Measurements from ENCODE around the gene XRCC4. TPM values are rescaled to one million over a fixed set of nuclear protein-coding genes. Genes with fewer than 3 reads are reported as not detected.

Gene XRCC4
- total and polyA plus RNA-seq, 2 of the 8 experiments (the other 6 are each of a cell fraction or from before 2014, with no cell fraction given): 3.0 to 8.3 TPM

DNA sequence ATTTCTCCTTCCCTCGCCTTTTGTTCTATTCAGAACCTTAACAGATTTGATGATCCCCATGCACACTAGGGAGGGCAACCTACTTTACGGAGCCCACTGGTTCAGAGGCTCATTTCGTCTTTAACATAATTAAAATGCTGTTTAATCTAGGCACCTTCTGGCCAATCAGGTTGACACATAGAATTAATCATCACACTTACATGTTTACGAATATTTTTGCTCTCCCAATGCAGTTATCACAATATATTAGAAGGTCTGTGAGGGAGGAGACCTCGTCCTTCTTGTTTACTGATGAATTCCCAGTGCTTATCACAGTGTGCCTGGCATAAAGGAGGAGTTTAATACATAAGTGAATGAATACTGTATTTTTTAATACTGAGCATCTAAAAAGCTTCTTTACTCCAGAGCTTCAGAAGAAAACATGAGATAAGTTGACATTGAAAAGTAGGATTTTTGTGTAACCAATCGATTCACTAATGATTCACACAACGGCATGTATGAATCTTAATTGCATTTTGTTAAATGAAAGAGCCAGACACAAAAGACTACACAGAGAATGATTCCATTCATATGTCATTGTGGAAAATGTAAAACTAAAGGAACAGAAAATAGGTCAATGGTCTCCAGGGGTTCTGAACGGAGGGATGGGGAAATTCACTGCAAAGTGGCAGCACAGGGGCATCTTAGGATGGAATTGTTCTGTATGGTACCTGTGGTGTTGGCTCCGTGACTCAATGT is 315.6 kb downstream of the XRCC4 start:
- no peak overlapping the region for H2BK5ac ChIP-seq (ENCODE audit: low read depth, low read length)
- FAIRE-seq (no peak), DNase-seq (ENCODE audit: low read depth in 1 of 2, low spot score in 2 of 2) (no peak)
- no peak overlapping the region for H3K4ac ChIP-seq (replicated peaks; ENCODE audit: insufficient read length, low read depth, low read length)
- no peak overlapping the region; the same call in 1 of the 2 replicates for H3K27ac ChIP-seq (ENCODE audit: low read depth, low read length)
- H3K4me3 ChIP-seq (ENCODE audit: extremely low read depth in 1 of 4, insufficient read depth in 2 of 4, low read depth in 3 of 4, low read length in 4 of 4): no peak overlapping the region
- H4K8ac ChIP-seq (ENCODE audit: extremely low read depth, insufficient read depth, low read length): no peak overlapping the region
- no peaks in the 10 kb centered on the region for H3K27me3 ChIP-seq (replicated peaks in 1 of 4; ENCODE audit: control insufficient read depth in 3 of 4, extremely low read depth in 1 of 4, insufficient read depth in 3 of 4, low read length in 3 of 4)
- no peak overlapping the region for H2BK120ac ChIP-seq (replicated peaks; ENCODE audit: low read depth, low read length)
- no peak overlapping the region for H4K5ac ChIP-seq (ENCODE audit: insufficient read length, low read depth, low read length)
- H2BK12ac ChIP-seq (ENCODE audit: low read depth, low read length): no peak overlapping the region
- no peaks in the 10 kb centered on the region for H3K9me3 ChIP-seq (ENCODE audit: insufficient read depth in 2 of 2, low read depth in 1 of 2, low read length in 1 of 2)
- no peak overlapping the region for H3K56ac ChIP-seq (replicated peaks; ENCODE audit: insufficient read length, low read depth, low read length)
- no peak overlapping the region for H2BK15ac ChIP-seq (ENCODE audit: low read length)
- H3K23ac ChIP-seq (ENCODE audit: insufficient read length): no peak overlapping the region
- no peak overlapping the region for H2AFZ ChIP-seq (ENCODE audit: low read length)
- H3K18ac ChIP-seq (ENCODE audit: extremely low read depth, low read length): no peak overlapping the region
- no peak overlapping the region for H3K9ac ChIP-seq (replicated peaks in 1 of 4; ENCODE audit: extremely low read depth in 1 of 4, low read depth in 3 of 4, low read length in 3 of 4)
- TF ChIP-seq MAX (IDR thresholded peaks at IDR 0.05): no peak
- no peak for TF ChIP-seq POLR2AphosphoS5 (IDR thresholded peaks at IDR 0.05; ENCODE audit: low read depth, low read length)
- no peak for TF ChIP-seq GTF2F1 (IDR thresholded peaks at IDR 0.05; ENCODE audit: borderline replicate concordance, low read depth, low read length)
- TF ChIP-seq KDM1A (IDR thresholded peaks at IDR 0.05; ENCODE audit: borderline replicate concordance, low read length): no peak
- TF ChIP-seq RXRA (IDR thresholded peaks at IDR 0.05; ENCODE audit: insufficient read depth, low read depth, low read length): no peak
- no peak for TF ChIP-seq GABPA (IDR thresholded peaks at IDR 0.05; ENCODE audit: borderline replicate concordance, insufficient read depth, low read length)
- TF ChIP-seq ATF2 (IDR thresholded peaks at IDR 0.05; ENCODE audit: low read length): no peak
- no peak for TF ChIP-seq TAF1 (IDR thresholded peaks at IDR 0.05; ENCODE audit: low read depth, low read length)
- no peak overlapping the region for H3K4me2 ChIP-seq (ENCODE audit: insufficient read depth in 1 of 2, low read depth in 2 of 2, low read length in 2 of 2)
- no peaks in the 10 kb centered on the region for H3K36me3 ChIP-seq (ENCODE audit: control insufficient read depth in 2 of 4, insufficient read depth in 4 of 4, low read length in 3 of 4)
- H2AK5ac ChIP-seq (ENCODE audit: low read depth, low read length): no peak overlapping the region
- no peak overlapping the region for H4K91ac ChIP-seq (replicated peaks; ENCODE audit: insufficient read length, low read length)
- no peak overlapping the region for H3K14ac ChIP-seq (ENCODE audit: insufficient read length)
- no peaks in the 10 kb centered on the region for H3K4me1 ChIP-seq (replicated peaks in 1 of 4; ENCODE audit: control insufficient read depth in 3 of 4, insufficient read depth in 4 of 4, low read length in 3 of 4)
- H3K79me1 ChIP-seq (ENCODE audit: low read depth, low read length): no peaks in the 10 kb centered on the region
- H3K23me2 ChIP-seq (ENCODE audit: low read depth, low read length): no peaks in the 10 kb centered on the region
- ChIA-PET CTCF (ENCODE audit: partially characterized antibody) (no interaction called here), POLR2A (ENCODE audit: partially characterized antibody) (no interaction called here)
- no peaks in the 10 kb centered on the region for H4K20me1 ChIP-seq (replicated peaks in 1 of 2; ENCODE audit: control insufficient read depth in 1 of 2, insufficient read depth in 2 of 2, low read length in 2 of 2)
- WGBS, 2 experiments (ENCODE audit: extremely low coverage in 1 of 2, insufficient coverage in 1 of 2, insufficient read length in 1 of 2, insufficient replicate concordance in 2 of 2, low coverage in 1 of 2, low lambda C conversion rate in 2 of 2, missing lambda C conversion rate in 1 of 2): 93% methylated on average over 9 of the region's 9 CpGs; no CpG with 5 or more reads in 1 of the 2 experiments
- no peaks in the 10 kb centered on the region for H3K79me2 ChIP-seq (ENCODE audit: control insufficient read depth in 1 of 2, insufficient read depth in 2 of 2, low read length in 2 of 2)
- H2BK20ac ChIP-seq (ENCODE audit: low read length): no peak overlapping the region
